Panc1 (cell line): ENCODE data around the gene CDH23.

Experiments
- POLR2AphosphoS5 ChIP-seq: IDR thresholded peaks from 2 replicates; pipeline ENCODE4 v1.6.1; 2012; ENCODE audit warnings: mild to moderate bottlenecking, low read depth, low read length, moderate library complexity
- SIN3A ChIP-seq: IDR thresholded peaks from 2 replicates; pipeline ENCODE4 v1.6.1; 2012; ENCODE audit warnings: low read depth, mild to moderate bottlenecking, low read length, moderate library complexity, borderline replicate concordance; ENCODE audit not compliant: insufficient read depth
- TCF7L2 ChIP-seq: IDR thresholded peaks from 2 replicates; pipeline ENCODE4 v1.6.1; 2011; ENCODE audit warnings: mild to moderate bottlenecking, low read depth, low read length, inconsistent platforms
- TF ChIP-seq, protein P1 (sequence below): fragments of 450-650 bp; IDR thresholded peaks from 2 replicates; pipeline ENCODE4 v1.5.1; 2017; ENCODE audit warnings: mild to moderate bottlenecking
- TF ChIP-seq, protein P2 (sequence below), 2 experiments: IDR thresholded peaks; 2 replicates each; pipeline ENCODE4 v1.6.1; 2011 to 2012; ENCODE audit warnings: low read depth in 2 of 2, control low read depth in 1 of 2, low read length in 1 of 2, mild to moderate bottlenecking in 1 of 2, moderate library complexity in 1 of 2; ENCODE audit not compliant: insufficient read depth in 1 of 2

DNA sequence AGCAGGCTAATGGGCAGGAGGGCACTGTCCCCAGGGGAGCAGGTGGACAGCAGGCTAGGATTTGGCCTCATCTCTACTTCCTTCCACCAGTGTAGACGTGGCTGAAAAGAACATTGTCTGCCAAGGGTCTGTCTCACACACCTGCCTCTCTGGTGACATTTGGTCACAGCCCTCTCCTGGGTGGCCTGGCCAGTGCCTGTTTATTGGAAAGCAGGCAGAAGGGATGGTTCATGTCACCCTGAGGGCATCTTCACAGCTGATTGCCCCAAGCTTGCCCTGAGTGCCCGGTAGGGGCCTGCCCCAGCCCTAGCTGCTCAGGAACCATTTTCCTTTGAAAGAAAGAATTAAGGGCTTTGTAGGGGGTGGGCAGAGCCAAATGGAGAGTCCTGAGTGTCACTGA, 184.2 kb downstream of the CDH23 start:
- TF ChIP-seq, protein P1, sequence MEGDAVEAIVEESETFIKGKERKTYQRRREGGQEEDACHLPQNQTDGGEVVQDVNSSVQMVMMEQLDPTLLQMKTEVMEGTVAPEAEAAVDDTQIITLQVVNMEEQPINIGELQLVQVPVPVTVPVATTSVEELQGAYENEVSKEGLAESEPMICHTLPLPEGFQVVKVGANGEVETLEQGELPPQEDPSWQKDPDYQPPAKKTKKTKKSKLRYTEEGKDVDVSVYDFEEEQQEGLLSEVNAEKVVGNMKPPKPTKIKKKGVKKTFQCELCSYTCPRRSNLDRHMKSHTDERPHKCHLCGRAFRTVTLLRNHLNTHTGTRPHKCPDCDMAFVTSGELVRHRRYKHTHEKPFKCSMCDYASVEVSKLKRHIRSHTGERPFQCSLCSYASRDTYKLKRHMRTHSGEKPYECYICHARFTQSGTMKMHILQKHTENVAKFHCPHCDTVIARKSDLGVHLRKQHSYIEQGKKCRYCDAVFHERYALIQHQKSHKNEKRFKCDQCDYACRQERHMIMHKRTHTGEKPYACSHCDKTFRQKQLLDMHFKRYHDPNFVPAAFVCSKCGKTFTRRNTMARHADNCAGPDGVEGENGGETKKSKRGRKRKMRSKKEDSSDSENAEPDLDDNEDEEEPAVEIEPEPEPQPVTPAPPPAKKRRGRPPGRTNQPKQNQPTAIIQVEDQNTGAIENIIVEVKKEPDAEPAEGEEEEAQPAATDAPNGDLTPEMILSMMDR: no peak
- TF ChIP-seq, protein P2, sequence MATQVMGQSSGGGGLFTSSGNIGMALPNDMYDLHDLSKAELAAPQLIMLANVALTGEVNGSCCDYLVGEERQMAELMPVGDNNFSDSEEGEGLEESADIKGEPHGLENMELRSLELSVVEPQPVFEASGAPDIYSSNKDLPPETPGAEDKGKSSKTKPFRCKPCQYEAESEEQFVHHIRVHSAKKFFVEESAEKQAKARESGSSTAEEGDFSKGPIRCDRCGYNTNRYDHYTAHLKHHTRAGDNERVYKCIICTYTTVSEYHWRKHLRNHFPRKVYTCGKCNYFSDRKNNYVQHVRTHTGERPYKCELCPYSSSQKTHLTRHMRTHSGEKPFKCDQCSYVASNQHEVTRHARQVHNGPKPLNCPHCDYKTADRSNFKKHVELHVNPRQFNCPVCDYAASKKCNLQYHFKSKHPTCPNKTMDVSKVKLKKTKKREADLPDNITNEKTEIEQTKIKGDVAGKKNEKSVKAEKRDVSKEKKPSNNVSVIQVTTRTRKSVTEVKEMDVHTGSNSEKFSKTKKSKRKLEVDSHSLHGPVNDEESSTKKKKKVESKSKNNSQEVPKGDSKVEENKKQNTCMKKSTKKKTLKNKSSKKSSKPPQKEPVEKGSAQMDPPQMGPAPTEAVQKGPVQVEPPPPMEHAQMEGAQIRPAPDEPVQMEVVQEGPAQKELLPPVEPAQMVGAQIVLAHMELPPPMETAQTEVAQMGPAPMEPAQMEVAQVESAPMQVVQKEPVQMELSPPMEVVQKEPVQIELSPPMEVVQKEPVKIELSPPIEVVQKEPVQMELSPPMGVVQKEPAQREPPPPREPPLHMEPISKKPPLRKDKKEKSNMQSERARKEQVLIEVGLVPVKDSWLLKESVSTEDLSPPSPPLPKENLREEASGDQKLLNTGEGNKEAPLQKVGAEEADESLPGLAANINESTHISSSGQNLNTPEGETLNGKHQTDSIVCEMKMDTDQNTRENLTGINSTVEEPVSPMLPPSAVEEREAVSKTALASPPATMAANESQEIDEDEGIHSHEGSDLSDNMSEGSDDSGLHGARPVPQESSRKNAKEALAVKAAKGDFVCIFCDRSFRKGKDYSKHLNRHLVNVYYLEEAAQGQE (IDR thresholded peaks at IDR 0.05; ENCODE audit: insufficient read depth in 1 of 2, low read depth in 2 of 2, low read length in 1 of 2): no peak
- TF ChIP-seq TCF7L2 (no peak), POLR2AphosphoS5 (no peak), SIN3A (no peak)
